ENCODE measurements around the gene ADCY3. TPM values are rescaled to one million over a fixed set of nuclear protein-coding genes. Genes with fewer than 3 reads are reported as not detected.

Gene ADCY3
- total and polyA plus RNA-seq, 10 donors = 36.5 to 61.5 (median 52.7) TPM

DNA sequence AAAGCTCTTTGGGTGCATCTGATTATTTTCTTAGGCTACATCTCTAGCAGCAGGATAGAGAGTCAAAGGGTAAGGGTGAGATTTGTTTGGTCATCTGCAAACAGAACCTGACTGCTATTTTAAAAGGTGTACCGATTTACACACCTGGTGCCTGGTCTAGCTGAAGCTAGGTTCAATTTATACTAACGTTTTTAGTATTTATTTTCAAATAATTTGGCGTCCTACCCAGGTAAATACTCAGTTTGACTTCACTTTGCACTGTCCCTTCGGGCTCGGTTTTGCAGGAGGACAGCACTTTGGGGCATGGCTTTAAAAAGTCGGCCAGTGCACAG, 127.5 kb downstream of the ADCY3 start:
- DNase-seq = no peak
- H3K36me3 ChIP-seq = peaks cover 0 to 27% (median 5%) of the 10 kb centered on the region in 6 donors
- H3K9me3 ChIP-seq = no peaks in the 10 kb centered on the region
- H3K27me3 ChIP-seq (replicated peaks in 1 of 7) = no peaks in the 10 kb centered on the region
- peak overlapping the region; percentile 98 to 100 (median 99) for H3K27ac ChIP-seq
- peak overlapping the region; percentile 66 to 93 (median 86) for H3K4me3 ChIP-seq
- intact Hi-C loops (cut with DNase I; ENCODE audit: low total_unique reads) = no loop called here
- TF ChIP-seq POLR2AphosphoS5 (IDR thresholded peaks at IDR 0.05) = no peak
- TF ChIP-seq POLR2A (IDR thresholded peaks at IDR 0.05) = no peak
- TF ChIP-seq, protein P1, sequence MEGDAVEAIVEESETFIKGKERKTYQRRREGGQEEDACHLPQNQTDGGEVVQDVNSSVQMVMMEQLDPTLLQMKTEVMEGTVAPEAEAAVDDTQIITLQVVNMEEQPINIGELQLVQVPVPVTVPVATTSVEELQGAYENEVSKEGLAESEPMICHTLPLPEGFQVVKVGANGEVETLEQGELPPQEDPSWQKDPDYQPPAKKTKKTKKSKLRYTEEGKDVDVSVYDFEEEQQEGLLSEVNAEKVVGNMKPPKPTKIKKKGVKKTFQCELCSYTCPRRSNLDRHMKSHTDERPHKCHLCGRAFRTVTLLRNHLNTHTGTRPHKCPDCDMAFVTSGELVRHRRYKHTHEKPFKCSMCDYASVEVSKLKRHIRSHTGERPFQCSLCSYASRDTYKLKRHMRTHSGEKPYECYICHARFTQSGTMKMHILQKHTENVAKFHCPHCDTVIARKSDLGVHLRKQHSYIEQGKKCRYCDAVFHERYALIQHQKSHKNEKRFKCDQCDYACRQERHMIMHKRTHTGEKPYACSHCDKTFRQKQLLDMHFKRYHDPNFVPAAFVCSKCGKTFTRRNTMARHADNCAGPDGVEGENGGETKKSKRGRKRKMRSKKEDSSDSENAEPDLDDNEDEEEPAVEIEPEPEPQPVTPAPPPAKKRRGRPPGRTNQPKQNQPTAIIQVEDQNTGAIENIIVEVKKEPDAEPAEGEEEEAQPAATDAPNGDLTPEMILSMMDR (IDR thresholded peaks at IDR 0.05 in 8 of 11, conservative IDR thresholded peaks at IDR 0.05 in 3 of 11) = no peak
- peaks cover 4 to 53% (median 24%) of the 10 kb centered on the region in 6 donors for H3K4me1 ChIP-seq
- WGBS, 5 donors = 2 to 6% (median 4%) methylated on average over 6 of the region's 6 CpGs

DNA sequence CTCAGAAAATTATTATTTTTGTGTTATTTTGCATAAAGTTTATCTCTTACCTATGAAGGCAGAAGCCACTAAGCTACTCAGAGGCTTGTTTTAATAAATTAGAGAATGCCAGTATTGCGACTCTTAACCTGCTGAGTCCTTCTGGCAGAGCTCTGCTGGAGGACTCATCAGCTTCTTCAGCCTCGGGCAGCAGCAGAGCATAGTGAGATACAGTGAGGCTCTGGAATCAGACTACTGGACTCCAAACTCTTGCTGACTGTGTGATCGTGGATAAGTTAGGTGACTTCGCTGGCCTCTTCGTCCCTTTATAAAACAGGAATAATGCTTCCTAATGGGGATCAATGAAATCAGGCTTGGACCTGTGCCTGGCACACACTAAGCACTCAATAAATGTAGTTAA, 128.6 kb downstream of the ADCY3 start:
- Histone ChIP-seq H3K27ac (peak overlapping the region in 1 of 8 donors; percentile 98), H3K9me3 (no peaks in the 10 kb centered on the region), H3K4me1 (peaks cover 4 to 64% (median 25%) of the 10 kb centered on the region in 6 donors), H3K36me3 (peaks cover 0 to 27% (median 5%) of the 10 kb centered on the region in 6 donors), H3K4me3 (no peak overlapping the region), H3K27me3 (replicated peaks in 1 of 7) (no peaks in the 10 kb centered on the region)
- no peak for TF ChIP-seq POLR2A (IDR thresholded peaks at IDR 0.05)
- TF ChIP-seq POLR2AphosphoS5 (IDR thresholded peaks at IDR 0.05) = no peak
- TF ChIP-seq, protein P1 (IDR thresholded peaks at IDR 0.05 in 8 of 11, conservative IDR thresholded peaks at IDR 0.05 in 3 of 11) = no peak
- DNase-seq = no peak
- 94 to 98% (median 95%) methylated on average over 5 of the region's 5 CpGs for WGBS, 5 donors
- intact Hi-C loops (cut with DNase I; ENCODE audit: low total_unique reads) = no loop called here

DNA sequence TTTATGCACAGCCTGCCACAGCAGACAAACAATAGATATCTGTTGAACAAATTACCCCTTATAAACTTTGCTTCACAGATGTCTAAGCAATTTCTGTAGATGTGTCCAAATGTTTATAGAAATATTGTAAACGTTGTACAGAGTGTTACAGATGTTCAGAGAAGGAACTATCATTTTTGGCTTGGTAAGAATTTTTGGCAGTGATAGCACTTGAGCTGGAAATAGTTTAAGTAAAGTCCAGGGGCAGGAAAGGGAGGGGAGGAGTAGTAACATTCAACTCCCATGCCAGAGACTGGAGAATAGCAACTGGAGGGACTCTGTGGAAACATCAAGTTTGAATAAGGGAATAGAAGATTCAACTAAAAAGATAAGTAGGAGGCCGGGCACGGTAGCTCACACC, 131.2 kb downstream of the ADCY3 start:
- TF ChIP-seq, protein P1 (IDR thresholded peaks at IDR 0.05 in 8 of 11, conservative IDR thresholded peaks at IDR 0.05 in 3 of 11) = no peak
- TF ChIP-seq POLR2A (IDR thresholded peaks at IDR 0.05) (no peak), POLR2AphosphoS5 (IDR thresholded peaks at IDR 0.05) (no peak)
- Histone ChIP-seq H3K27ac (no peak overlapping the region), H3K4me1 (peaks cover under 1 to 63% (median 31%) of the 10 kb centered on the region in 6 donors), H3K27me3 (replicated peaks in 1 of 7) (peaks cover 0 to under 1% (median 0%) of the 10 kb centered on the region in 7 donors), H3K4me3 (no peak overlapping the region), H3K36me3 (peaks cover 0 to 18% (median 5%) of the 10 kb centered on the region in 6 donors), H3K9me3 (no peaks in the 10 kb centered on the region)
- DNase-seq = no peak
- intact Hi-C loops (cut with DNase I; ENCODE audit: low total_unique reads) = no loop called here
- 73 to 93% (median 78%) methylated on average over 3 of the region's 3 CpGs for WGBS, 5 donors

DNA sequence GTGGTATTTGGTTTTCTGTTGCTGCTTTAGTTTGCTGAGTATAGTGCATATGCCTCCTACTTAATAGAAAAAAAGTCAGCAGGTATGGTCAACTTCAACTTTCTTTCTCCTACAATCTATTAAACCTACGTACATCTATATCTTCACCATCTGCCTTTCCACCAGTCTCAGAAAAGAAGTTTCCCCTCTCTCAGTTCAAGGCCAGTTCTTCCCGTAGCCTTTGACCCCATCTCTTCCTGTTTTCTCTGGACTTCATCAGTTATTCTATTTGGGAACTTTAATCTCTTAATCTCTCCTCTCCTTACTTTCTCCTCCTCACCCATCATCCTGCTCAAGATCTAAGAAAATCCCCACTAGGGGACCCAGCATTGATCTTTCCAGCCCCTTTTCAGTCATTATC, 132.5 kb downstream of the ADCY3 start:
- intact Hi-C loops (cut with DNase I; ENCODE audit: low total_unique reads) = no loop called here
- no peak for DNase-seq
- Histone ChIP-seq H3K27me3 (replicated peaks in 1 of 7) (peaks cover 0 to 13% (median 0%) of the 10 kb centered on the region in 7 donors), H3K4me1 (peaks cover 0 to 55% (median 25%) of the 10 kb centered on the region in 6 donors), H3K4me3 (no peak overlapping the region), H3K27ac (no peak overlapping the region), H3K36me3 (peaks cover 0 to 18% (median 5%) of the 10 kb centered on the region in 6 donors), H3K9me3 (no peaks in the 10 kb centered on the region)
- WGBS, 5 donors = 61 to 73% (median 66%) methylated on average over 2 of the region's 2 CpGs
- TF ChIP-seq, protein P1 (IDR thresholded peaks at IDR 0.05 in 8 of 11, conservative IDR thresholded peaks at IDR 0.05 in 3 of 11) = no peak
- TF ChIP-seq POLR2A (IDR thresholded peaks at IDR 0.05) (no peak), POLR2AphosphoS5 (IDR thresholded peaks at IDR 0.05) (no peak)
